GM23338 (cell line): ENCODE results near the gene STIM1. TPM values are rescaled to one million over a fixed set of nuclear protein-coding genes. Genes with fewer than 3 reads are reported as not detected.

Experiments used
- ATAC-seq: fragments of 200-7000 bp; cut with Tn5 transposase; 3 replicates; pipeline ENCODE4 v1.9.1; 2020
- DNase-seq: peaks from one replicate; pipeline ENCODE4 v3.0.0-alpha.2; 2015; ENCODE audit warnings: low spot score
- H2AFZ ChIP-seq: fragments of 200-600 bp; sonication (generic); 2 replicates; pipeline ENCODE4 v1.8.0; 2016; ENCODE audit warnings: antibody characterized with exemption, mild to moderate bottlenecking, moderate library complexity
- H3F3A ChIP-seq: fragments of 200-600 bp; sonication (generic); replicated peaks from 2 replicates; pipeline ENCODE4 v1.8.0; 2017; ENCODE audit warnings: antibody characterized with exemption, mixed run types, low read depth
- H3K27ac ChIP-seq: fragments of 200-600 bp; sonication (generic); 2 replicates; pipeline ENCODE4 v1.6.1; 2016; ENCODE audit warnings: low read depth
- H3K27me3 ChIP-seq: fragments of 200-600 bp; sonication (generic); 2 replicates; pipeline ENCODE4 v1.8.0; 2016; ENCODE audit warnings: mild to moderate bottlenecking, mixed run types, moderate library complexity; ENCODE audit not compliant: insufficient read depth
- H3K36me3 ChIP-seq: fragments of 200-600 bp; sonication (generic); 2 replicates; pipeline ENCODE4 v1.8.0; 2016; ENCODE audit warnings: mild to moderate bottlenecking; ENCODE audit not compliant: insufficient read depth
- H3K4me1 ChIP-seq: fragments of 200-600 bp; sonication (generic); 2 replicates; pipeline ENCODE4 v1.8.0; 2016; ENCODE audit warnings: mild to moderate bottlenecking, moderate library complexity; ENCODE audit not compliant: insufficient read depth
- H3K4me2 ChIP-seq: fragments of 200-600 bp; sonication (generic); 2 replicates; pipeline ENCODE4 v1.7.1; 2017; ENCODE audit warnings: mixed run types
- H3K4me3 ChIP-seq: fragments of 200-600 bp; sonication (generic); 2 replicates; pipeline ENCODE4 v1.6.1; 2016; ENCODE audit warnings: mixed run types
- H3K79me2 ChIP-seq: fragments of 200-600 bp; sonication (generic); replicated peaks from 2 replicates; pipeline ENCODE4 v1.8.0; 2017; ENCODE audit warnings: mild to moderate bottlenecking; ENCODE audit not compliant: insufficient read depth
- H3K9me2 ChIP-seq: fragments of 200-600 bp; sonication (generic); 2 replicates; pipeline ENCODE4 v1.8.0; 2017; ENCODE audit not compliant: insufficient read depth
- H4K20me1 ChIP-seq: fragments of 200-600 bp; sonication (generic); replicated peaks from 2 replicates; pipeline ENCODE4 v1.8.0; 2017; ENCODE audit warnings: mild to moderate bottlenecking; ENCODE audit not compliant: insufficient read depth
- H3K27ac Mint-ChIP-seq: 2 replicates; pipeline ENCODE4 v1.8.0; 2020; ENCODE audit warnings: inconsistent platforms, mild to moderate bottlenecking, moderate library complexity, mixed read lengths
- H3K27me3 Mint-ChIP-seq: 3 replicates; pipeline ENCODE4 v1.8.0; 2022; ENCODE audit warnings: low read depth, mild to moderate bottlenecking, moderate library complexity, mixed read lengths, inconsistent platforms; ENCODE audit not compliant: insufficient read depth, poor library complexity
- H3K36me3 Mint-ChIP-seq: 3 replicates; pipeline ENCODE4 v1.8.0; 2021; ENCODE audit warnings: low read depth, mild to moderate bottlenecking, inconsistent platforms, moderate library complexity, mixed read lengths
- H3K4me1 Mint-ChIP-seq: 3 replicates; pipeline ENCODE4 v1.8.0; 2020; ENCODE audit warnings: mild to moderate bottlenecking, inconsistent platforms, mixed read lengths
- H3K4me3 Mint-ChIP-seq: 3 replicates; pipeline ENCODE4 v1.8.0; 2021; ENCODE audit warnings: moderate library complexity, mild to moderate bottlenecking, inconsistent platforms, mixed read lengths
- H3K9me3 Mint-ChIP-seq: 3 replicates; pipeline ENCODE4 v1.8.0; 2020; ENCODE audit warnings: moderate library complexity, mild to moderate bottlenecking, inconsistent platforms, mixed read lengths
- CREB1 ChIP-seq: fragments of 250-450 bp; sonication (Bioruptor Pico); IDR thresholded peaks from 2 replicates; pipeline ENCODE4 v1.5.0; 2020; ENCODE audit warnings: low read depth, mild to moderate bottlenecking, moderate library complexity
- ETS1 ChIP-seq: IDR thresholded peaks from 2 replicates; pipeline ENCODE4 v1.6.1; 2016; ENCODE audit warnings: antibody characterized with exemption
- EZH2phosphoT487 ChIP-seq: fragments of 200-600 bp; sonication (generic); IDR thresholded peaks from one replicate; pipeline ENCODE4 v1.8.1; 2018; ENCODE audit warnings: antibody characterized with exemption; ENCODE audit not compliant: unreplicated experiment
- JUNB ChIP-seq: IDR thresholded peaks from one replicate; pipeline ENCODE4 v1.6.1; 2016; ENCODE audit warnings: antibody characterized with exemption; ENCODE audit not compliant: unreplicated experiment
- NANOG ChIP-seq: IDR thresholded peaks from 2 replicates; pipeline ENCODE4 v1.6.1; 2016; ENCODE audit warnings: antibody characterized with exemption, borderline replicate concordance
- POLR2AphosphoS5 ChIP-seq: IDR thresholded peaks from 2 replicates; pipeline ENCODE4 v1.6.1; 2016; ENCODE audit warnings: antibody characterized with exemption, low read depth
- REST ChIP-seq: IDR thresholded peaks from one replicate; pipeline ENCODE4 v1.6.1; 2018; ENCODE audit warnings: antibody characterized with exemption; ENCODE audit not compliant: unreplicated experiment
- ZNF114 ChIP-seq: fragments of 250-450 bp; sonication (Bioruptor Pico); IDR thresholded peaks from 2 replicates; pipeline ENCODE4 v1.5.0; 2020; ENCODE audit warnings: mild to moderate bottlenecking, moderate library complexity
- ZNF331 ChIP-seq: fragments of 250-450 bp; sonication (Bioruptor Pico); IDR thresholded peaks from 2 replicates; pipeline ENCODE4 v1.5.0; 2020; ENCODE audit warnings: low read depth, mild to moderate bottlenecking, moderate library complexity
- polyA plus RNA-seq: library from polyadenylated mRNA; unstranded; fragments of >200 nt; fragmentation: Nextera tagmentation; extraction: Ambion mirVana; gene quantifications from 2 replicates; pipeline ENCODE4 v1.2.1, GENCODE V29; 2016
- total RNA-seq: library from RNA; depleted of rRNA; stranded (reverse); fragments of >200 nt; shearing (Covaris generic); gene quantifications from 2 replicates; pipeline ENCODE4 v1.2.3, GENCODE V29; 2014
- TF ChIP-seq, protein P1 (sequence below): fragments of 250-450 bp; sonication (Bioruptor Pico); IDR thresholded peaks from 2 replicates; pipeline ENCODE4 v1.5.0; 2020; ENCODE audit warnings: mild to moderate bottlenecking, moderate library complexity

STIM1 gene
- total and polyA plus RNA-seq, 2 experiments from 2014 or later, result 3.5 to 14.0 TPM

GRCh38 chr11:3833449-3833848, 22.0 kb upstream of the STIM1 start:
- Mint-ChIP-seq H3K36me3 (peaks cover 31% of the 10 kb centered on the region), H3K4me3 (no peak overlapping the region), H3K4me1 (peaks cover 34% of the 10 kb centered on the region), H3K27me3 (peaks cover 8% of the 10 kb centered on the region), H3K27ac (no peak overlapping the region), H3K9me3 (no peaks in the 10 kb centered on the region)
- ATAC-seq (no peak), DNase-seq (no peak)
- H3K4me2 ChIP-seq, result no peak overlapping the region
- no peak for TF ChIP-seq NANOG
- no peak for TF ChIP-seq ZNF114 (CRISPR knock-in tag)
- TF ChIP-seq EZH2phosphoT487, result no peak
- no peaks in the 10 kb centered on the region for H3K27me3 ChIP-seq
- 0 out of 2 replicates have a peak, but pooled peaks cover 3% of the 10 kb centered on the region for H3F3A ChIP-seq
- no peak overlapping the region for H2AFZ ChIP-seq
- H4K20me1 ChIP-seq, result peaks cover 45% of the 10 kb centered on the region
- H3K9me2 ChIP-seq, result no peaks in the 10 kb centered on the region
- no peak overlapping the region for H3K4me3 ChIP-seq
- H3K79me2 ChIP-seq, result peaks cover 63% of the 10 kb centered on the region
- H3K36me3 ChIP-seq, result no peaks in the 10 kb centered on the region; the same call in 1 of the 2 replicates
- peaks cover 24% of the 10 kb centered on the region for H3K4me1 ChIP-seq
- H3K27ac ChIP-seq, result no peak overlapping the region

- peaks cover 31% of the 10 kb centered on the region for H3K36me3 Mint-ChIP-seq
- H3K27ac Mint-ChIP-seq, result peak overlapping the region; percentile 7; the same call in 1 of the 2 replicates
- Histone ChIP-seq H3K4me2 (peak overlapping the region; percentile 24), H3F3A (no peaks in the 10 kb centered on the region), H3K79me2 (peaks cover 67% of the 10 kb centered on the region), H3K27ac (0 out of 2 replicates have a peak overlapping the region, but pooled peaks have one; percentile 50), H3K4me1 (peaks cover 24% of the 10 kb centered on the region), H3K4me3 (0 out of 2 replicates have a peak overlapping the region, but pooled peaks have one; percentile 10), H3K9me2 (no peaks in the 10 kb centered on the region), H3K27me3 (no peaks in the 10 kb centered on the region), H4K20me1 (peaks cover 53% of the 10 kb centered on the region), H3K36me3 (no peaks in the 10 kb centered on the region; the same call in 1 of the 2 replicates), H2AFZ (no peak overlapping the region)
- TF ChIP-seq REST (no peak), ETS1 (no peak), EZH2phosphoT487 (no peak), CREB1 (no peak), JUNB (no peak), ZNF331 (CRISPR knock-in tag) (no peak), NANOG (no peak), POLR2AphosphoS5 (no peak)
- TF ChIP-seq, protein P1, sequence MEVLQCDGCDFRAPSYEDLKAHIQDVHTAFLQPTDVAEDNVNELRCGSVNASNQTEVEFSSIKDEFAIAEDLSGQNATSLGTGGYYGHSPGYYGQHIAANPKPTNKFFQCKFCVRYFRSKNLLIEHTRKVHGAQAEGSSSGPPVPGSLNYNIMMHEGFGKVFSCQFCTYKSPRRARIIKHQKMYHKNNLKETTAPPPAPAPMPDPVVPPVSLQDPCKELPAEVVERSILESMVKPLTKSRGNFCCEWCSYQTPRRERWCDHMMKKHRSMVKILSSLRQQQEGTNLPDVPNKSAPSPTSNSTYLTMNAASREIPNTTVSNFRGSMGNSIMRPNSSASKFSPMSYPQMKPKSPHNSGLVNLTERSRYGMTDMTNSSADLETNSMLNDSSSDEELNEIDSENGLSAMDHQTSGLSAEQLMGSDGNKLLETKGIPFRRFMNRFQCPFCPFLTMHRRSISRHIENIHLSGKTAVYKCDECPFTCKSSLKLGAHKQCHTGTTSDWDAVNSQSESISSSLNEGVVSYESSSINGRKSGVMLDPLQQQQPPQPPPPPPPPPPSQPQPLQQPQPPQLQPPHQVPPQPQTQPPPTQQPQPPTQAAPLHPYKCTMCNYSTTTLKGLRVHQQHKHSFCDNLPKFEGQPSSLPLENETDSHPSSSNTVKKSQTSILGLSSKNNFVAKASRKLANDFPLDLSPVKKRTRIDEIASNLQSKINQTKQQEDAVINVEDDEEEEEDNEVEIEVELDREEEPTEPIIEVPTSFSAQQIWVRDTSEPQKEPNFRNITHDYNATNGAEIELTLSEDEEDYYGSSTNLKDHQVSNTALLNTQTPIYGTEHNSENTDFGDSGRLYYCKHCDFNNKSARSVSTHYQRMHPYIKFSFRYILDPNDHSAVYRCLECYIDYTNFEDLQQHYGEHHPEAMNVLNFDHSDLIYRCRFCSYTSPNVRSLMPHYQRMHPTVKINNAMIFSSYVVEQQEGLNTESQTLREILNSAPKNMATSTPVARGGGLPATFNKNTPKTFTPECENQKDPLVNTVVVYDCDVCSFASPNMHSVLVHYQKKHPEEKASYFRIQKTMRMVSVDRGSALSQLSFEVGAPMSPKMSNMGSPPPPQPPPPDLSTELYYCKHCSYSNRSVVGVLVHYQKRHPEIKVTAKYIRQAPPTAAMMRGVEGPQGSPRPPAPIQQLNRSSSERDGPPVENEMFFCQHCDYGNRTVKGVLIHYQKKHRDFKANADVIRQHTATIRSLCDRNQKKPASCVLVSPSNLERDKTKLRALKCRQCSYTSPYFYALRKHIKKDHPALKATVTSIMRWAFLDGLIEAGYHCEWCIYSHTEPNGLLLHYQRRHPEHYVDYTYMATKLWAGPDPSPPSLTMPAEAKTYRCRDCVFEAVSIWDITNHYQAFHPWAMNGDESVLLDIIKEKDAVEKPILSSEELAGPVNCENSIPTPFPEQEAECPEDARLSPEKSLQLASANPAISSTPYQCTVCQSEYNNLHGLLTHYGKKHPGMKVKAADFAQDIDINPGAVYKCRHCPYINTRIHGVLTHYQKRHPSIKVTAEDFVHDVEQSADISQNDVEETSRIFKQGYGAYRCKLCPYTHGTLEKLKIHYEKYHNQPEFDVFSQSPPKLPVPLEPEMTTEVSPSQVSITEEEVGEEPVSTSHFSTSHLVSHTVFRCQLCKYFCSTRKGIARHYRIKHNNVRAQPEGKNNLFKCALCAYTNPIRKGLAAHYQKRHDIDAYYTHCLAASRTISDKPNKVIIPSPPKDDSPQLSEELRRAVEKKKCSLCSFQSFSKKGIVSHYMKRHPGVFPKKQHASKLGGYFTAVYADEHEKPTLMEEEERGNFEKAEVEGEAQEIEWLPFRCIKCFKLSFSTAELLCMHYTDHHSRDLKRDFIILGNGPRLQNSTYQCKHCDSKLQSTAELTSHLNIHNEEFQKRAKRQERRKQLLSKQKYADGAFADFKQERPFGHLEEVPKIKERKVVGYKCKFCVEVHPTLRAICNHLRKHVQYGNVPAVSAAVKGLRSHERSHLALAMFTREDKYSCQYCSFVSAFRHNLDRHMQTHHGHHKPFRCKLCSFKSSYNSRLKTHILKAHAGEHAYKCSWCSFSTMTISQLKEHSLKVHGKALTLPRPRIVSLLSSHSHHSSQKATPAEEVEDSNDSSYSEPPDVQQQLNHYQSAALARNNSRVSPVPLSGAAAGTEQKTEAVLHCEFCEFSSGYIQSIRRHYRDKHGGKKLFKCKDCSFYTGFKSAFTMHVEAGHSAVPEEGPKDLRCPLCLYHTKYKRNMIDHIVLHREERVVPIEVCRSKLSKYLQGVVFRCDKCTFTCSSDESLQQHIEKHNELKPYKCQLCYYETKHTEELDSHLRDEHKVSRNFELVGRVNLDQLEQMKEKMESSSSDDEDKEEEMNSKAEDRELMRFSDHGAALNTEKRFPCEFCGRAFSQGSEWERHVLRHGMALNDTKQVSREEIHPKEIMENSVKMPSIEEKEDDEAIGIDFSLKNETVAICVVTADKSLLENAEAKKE (CRISPR knock-in tag), result no peak
- no peak for DNase-seq
- peaks cover 40% of the 10 kb centered on the region for H3K4me1 Mint-ChIP-seq
- no peak for ATAC-seq
- H3K9me3 Mint-ChIP-seq, result no peaks in the 10 kb centered on the region
- peaks cover 8% of the 10 kb centered on the region for H3K27me3 Mint-ChIP-seq
- no peak overlapping the region for H3K4me3 Mint-ChIP-seq
Measured at GRCh38 chr11:3834349-3834663, 21.2 kb upstream of the STIM1 start.
